CD4-positive, alpha-beta T cell treated with Interleukin-6 for 4 hours (primary cell): Measurements from ENCODE around the gene MCCC1.
"Not testable (repeated sequence)": the region's sequence is repeated elsewhere in the genome, so short reads cannot be mapped to it uniquely, and the experiment has no call there.

Source experiments
- DNase-seq: peaks from one replicate; pipeline ENCODE4 v3.0.0-alpha.2; 2020; ENCODE audit warnings: mixed read lengths

The MCCC1 gene

GRCh38 chr3:183044547-183045229 lies 54.6 kb downstream of the MCCC1 start:
- no peak for DNase-seq

DNA sequence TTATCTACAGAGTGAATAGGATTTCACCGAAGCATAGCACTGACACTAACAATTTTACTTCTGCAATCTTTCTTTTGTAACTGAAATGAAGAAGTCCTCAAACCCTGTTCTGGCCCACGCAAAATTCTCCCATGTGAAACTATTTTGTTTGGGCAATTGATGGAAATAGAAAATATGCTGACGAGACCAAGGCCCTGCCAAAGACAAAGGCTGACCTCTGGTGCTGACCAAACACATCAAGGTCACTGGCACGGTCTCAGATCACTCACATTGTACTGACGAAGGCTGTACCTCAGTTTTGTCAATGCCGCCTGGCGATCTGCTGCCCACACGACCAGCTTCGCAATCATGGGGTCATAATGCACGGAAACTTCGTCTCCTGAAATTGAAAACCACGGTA lies 60.5 kb downstream of the MCCC1 start:
- DNase-seq, result no peak

DNA sequence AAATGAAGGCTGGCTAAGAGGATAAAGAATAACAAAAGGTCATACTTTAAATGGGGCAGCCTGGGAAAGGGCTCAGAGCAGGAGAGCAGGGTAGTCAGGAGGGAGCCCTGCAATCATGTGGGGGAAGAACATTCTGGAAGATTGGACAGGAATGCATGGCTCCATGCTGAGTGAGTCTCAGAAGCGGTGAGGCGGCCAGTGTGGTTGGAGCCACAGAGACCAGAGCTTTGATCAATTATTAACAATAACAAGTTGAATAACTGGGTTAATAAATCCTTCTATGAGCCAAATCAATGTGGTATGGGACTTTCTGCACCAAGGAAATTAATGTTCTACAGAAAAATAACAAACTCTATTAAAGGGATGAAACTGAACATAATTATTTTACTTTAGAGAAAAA lies 61.1 kb downstream of the MCCC1 start:
- no peak for DNase-seq

- DNase-seq, result no peak
Measured at GRCh38 chr3:183033746-183034145, 65.5 kb downstream of the MCCC1 start.

DNA sequence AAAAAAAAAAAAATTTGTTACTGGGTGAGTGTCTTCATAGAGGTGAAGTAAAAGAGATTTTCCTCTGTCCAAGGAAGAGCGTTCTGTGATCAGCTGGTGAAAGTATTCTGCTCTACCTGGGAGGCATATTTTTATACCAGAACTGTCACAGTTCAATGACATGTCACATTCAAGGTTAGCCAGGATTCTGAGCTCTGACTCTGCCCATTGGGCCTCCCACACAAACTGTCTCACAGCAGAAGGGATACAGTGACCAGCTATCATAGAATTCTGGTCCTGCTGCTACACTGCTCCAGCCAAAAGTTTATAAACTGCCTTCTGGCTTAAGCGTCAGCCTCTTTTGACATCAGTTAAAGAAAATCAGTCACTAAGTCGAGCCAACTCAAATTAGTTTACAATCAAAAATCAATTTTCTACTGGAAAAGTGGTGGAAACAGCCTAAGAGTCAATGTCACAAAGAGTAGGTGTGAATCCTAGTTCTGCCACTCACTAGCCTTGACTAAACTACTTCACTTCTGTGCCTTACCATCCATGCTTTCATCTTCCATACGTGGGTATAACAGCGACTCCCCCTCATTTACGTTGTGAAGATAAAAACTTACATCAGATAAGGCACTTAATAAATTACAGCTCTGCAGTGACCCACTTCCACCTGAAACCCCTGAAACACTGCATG lies 66.3 kb downstream of the MCCC1 start:
- no peak for DNase-seq

DNA sequence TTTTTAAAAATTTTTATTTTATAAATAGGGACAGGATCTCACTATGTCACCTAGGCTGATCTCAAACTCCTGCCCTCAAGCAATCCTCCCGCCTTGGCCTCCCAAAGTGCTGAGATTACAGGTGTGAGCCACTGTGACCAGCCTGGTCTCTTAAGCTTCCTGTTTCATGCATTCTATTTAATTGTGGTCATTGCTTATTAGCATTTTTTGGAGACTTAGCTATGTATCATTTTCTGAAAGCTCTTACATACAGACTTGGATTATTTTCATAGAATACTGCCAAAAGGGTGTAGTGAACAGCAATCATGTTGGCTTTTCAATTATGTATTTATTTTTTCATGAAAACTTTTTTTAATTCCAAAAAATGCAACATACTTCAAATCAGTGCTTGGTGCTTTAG lies 67.5 kb downstream of the MCCC1 start:
- no peak for DNase-seq

DNA sequence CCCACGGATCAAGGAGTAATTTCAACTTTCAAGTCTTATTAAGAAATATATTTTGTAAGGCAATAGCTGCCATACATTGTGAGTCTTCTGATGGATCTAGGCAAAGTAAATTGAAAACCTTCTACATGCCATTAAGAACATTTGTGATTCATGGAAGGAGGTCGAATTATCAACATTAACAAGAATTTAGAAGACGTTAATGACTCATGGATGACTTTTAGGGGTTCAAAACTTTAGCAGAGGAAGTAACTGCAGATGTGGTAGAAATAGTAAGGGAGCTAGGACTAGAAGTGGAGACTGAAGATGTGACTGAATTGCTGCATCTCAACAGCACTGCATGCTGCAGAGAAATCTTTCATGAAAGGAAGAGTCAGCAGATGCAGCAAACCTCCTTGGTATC lies 70.9 kb downstream of the MCCC1 start:
- DNase-seq, result no peak

- no peak for DNase-seq
Measured at GRCh38 chr3:183027276-183027675, 72.0 kb downstream of the MCCC1 start.

GRCh38 chr3:183022936-183023516 lies 76.3 kb downstream of the MCCC1 start:
- DNase-seq, result no peak

DNA sequence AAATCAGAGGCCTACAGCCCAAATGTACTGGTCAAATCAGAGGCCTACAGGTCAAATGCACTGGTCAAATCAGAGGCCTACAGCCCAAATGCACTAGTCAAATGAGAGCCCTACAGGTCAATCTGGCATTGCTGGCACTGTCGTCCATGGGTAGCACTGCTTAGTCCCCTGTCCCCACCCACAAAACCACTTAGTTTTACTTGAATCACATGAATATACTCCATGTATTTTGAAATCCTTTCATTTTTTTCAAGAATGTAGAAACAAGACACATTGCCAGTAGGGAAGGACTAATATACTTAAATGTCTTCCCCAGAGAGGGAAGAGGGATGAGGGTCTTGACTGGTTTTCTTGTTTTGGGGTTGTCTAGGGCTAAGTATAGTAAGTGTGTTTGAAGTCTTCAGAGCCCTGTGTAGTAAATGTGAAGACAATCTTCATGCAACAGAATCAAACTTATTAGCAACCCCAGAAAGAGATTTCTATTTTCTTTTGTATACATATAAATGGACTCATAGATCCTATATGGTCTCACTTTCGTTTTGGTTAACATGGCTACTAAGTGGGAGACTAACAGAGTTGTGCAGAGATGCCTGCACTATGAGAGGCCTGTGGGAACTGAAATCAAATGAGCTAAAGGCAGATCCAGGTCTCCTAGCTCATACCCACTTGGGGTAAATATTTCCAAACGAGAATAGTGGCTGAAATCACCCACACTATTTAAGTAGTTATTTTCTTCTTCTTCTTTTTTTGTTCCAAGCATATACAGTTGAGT lies 80.7 kb downstream of the MCCC1 start:
- DNase-seq, result no peak

- no peak for DNase-seq
Measured at GRCh38 chr3:183015185-183015584, 84.1 kb downstream of the MCCC1 start.

DNA sequence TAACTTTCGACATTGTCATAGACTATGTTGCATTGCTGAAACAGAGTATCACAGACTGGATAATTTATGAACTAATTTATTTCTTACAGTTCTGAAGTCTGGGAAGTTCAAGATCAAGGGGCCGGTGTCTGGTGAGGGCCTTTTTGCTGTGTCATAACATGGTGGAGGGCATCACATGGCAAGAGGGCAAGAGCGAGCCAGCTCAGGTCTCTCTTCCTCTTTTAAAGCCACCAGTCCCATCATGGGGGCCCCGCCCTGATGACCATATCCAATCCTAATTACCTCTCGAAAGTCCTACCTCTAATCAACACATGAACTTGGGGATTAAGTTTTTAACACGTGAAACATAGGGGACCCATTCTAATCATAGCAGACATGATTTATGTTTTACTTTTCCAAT lies 85.4 kb downstream of the MCCC1 start:
- DNase-seq, result no peak

- DNase-seq, result no peak
Measured at GRCh38 chr3:183013074-183013473, 86.2 kb downstream of the MCCC1 start.

DNA sequence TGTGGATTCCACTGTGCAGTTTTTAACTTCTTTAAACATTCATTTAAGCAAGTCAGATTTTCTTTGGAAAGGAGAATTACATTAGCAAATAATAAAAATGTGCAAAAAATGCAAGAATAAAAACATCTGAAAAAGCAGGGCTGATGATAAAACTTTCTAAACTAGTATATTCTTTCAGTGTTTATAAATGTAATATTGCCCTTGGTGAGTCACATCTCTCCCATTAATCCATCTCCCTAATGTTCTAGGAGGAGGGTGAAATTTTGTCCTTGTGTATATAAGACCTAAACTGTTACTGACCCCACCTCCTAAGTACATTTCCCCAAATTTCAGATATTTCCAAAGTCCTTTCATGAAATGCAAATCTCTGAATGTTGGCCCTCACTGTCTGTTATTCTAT lies 90.5 kb downstream of the MCCC1 start:
- no peak for DNase-seq

- DNase-seq, result no peak
Measured at GRCh38 chr3:183008303-183008702, 91.0 kb downstream of the MCCC1 start.

DNA sequence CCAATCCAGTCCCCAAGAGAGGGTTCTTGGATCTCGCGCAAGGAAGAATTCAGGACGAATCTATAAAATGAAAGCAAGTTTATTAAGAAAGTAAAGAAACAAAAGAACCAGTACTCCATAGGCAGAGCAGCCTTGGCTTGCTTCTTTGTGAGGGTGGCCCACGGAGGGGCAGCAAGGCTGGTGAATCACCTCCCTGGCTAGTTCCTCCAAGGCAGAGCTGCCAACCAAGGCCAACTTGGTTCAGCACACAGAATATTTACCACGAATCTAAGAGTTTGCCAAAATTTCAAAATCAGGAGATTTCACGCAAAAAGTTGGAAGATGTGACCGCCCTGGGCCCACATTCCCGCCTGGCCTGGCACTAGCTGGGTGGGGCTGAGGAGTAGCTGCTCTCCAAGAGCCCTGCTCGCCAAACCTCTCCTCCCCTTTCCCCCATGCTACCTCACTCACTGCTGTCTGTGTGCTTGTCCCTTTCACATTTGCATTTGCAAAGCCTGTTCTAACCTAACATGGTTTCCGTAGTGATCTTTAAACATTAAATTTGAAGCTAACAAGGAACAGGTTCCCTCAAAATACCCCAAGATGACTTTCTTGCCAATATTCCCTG lies 92.8 kb downstream of the MCCC1 start:
- DNase-seq, result no peak

- DNase-seq, result no peak
Measured at GRCh38 chr3:182999767-183000166, 99.5 kb downstream of the MCCC1 start.

DNA sequence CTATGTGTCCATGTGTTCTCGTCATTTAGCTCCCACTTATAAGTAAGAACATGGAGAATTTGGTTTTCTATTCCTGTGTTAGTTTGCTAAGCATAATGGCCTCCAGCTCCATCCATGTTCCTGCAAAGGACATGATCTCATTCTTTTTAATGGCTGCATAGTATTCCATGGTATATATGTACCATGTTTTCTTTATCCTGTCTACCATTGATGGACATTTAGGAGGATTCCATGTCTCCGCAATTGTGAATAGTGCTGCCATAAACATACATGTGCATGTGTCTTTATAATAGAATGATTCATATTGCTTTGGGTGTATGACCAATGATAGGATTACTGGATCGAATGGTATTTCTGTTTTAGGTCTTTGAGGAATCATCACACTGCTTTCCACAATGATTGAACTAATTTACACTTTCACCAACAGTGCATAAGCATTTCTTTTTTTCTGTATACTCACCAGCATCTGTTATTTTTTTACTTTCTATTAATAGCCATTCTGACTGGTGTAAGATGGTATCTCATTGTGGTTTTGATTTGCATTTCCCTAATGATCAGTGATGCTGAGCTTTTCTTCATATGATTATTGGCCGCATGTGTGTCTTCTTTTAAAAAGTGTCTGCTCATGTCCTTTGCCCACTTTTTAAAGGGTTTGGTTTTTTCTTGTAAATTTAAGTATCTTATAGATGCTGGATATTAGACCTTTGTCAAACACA lies 105.7 kb downstream of the MCCC1 start:
- not testable (repeated sequence) for DNase-seq

DNA sequence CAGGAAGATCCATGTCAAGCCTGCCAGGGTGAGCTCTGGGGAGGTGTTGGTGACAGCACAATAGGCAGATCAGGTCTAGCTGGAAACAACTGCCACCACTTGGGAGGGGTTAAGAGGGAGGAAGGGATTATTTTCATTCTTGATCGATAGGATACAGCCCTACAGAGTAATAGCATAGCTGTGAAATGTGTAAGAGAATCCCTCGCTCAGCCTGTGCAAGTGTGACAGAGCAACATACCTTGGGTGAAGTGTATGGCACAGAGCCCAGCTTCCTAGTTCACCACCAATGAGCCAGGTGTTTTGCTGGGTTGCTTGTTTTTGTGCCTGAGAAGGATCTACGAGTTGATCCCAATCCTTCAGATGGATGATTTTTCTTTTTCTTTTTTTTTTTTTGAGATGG lies 109.7 kb downstream of the MCCC1 start:
- DNase-seq, result no peak

DNA sequence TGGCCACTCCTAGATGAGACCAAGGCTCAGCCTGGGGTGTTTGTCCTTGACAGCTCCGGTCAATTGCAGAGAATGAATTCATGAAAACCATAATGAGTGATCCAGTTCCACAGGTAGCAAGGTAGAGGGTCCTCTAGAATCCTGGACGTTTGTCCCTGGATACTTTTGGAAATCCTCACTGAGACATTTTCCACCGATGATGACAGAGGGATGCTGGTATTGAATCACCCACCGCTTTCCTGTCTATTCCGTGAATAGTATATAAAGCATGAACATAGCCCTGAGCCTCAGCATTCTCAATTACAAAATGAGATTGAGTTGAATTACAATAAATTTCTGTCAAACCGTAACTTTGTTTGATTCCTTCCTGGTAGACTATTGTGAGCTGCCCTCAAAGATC lies 113.3 kb downstream of the MCCC1 start:
- DNase-seq, result no peak

- DNase-seq, result no peak
Measured at GRCh38 chr3:182983876-182984275, 115.4 kb downstream of the MCCC1 start.

DNA sequence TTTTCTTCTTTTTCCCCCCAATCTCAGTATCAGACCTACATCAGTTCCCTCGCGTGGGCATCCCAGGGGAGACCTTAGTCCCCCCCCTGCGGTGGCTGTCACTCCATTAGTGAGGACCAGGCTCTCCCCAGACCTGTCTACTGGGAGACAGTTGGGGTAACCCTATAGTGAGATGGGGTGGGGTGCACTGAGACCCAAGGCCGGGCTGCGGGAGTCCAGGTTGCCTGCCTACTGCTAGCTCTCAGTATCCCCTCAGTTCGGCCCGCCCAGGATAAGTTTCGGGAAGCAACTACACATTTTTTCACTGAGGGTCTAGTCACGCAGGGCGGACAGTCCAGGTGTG lies 118.3 kb downstream of the MCCC1 start:
- DNase-seq, result no peak
